SK-N-SH treated with all-trans-retinoic acid at 6 μM for 48 hours (cell line): ENCODE data around the gene CSRP2.

Experiments
- ATAC-seq: fragments of 200-7000 bp; cut with Tn5 transposase; 3 replicates; pipeline ENCODE4 v1.9.1; 2020; ENCODE audit warnings: mild to moderate bottlenecking, moderate library complexity
- ARNTL ChIP-seq: fragments of 450-650 bp; formaldehyde crosslinking; IDR thresholded peaks from 2 replicates; pipeline ENCODE4 v1.5.0; 2020; ENCODE audit warnings: low read depth, mild to moderate bottlenecking, moderate library complexity, borderline replicate concordance
- BACH2 ChIP-seq: fragments of 250-450 bp; sonication (Bioruptor Pico); IDR thresholded peaks from 2 replicates; pipeline ENCODE4 v1.9.0; 2021; ENCODE audit warnings: mild to moderate bottlenecking, borderline replicate concordance
- CREB5 ChIP-seq: fragments of 250-450 bp; sonication (Bioruptor Pico); IDR thresholded peaks from 2 replicates; pipeline ENCODE4 v1.5.1; 2020; ENCODE audit warnings: low read depth, mild to moderate bottlenecking, moderate library complexity
- CSDC2 ChIP-seq: fragments of 250-450 bp; sonication (Bioruptor Pico); IDR thresholded peaks from 2 replicates; pipeline ENCODE4 v1.5.0; 2020; ENCODE audit warnings: mild to moderate bottlenecking, moderate library complexity
- ESRRG ChIP-seq: fragments of 250-450 bp; sonication (Bioruptor Pico); IDR thresholded peaks from 2 replicates; pipeline ENCODE4 v1.6.1; 2021; ENCODE audit warnings: mild to moderate bottlenecking
- GLIS3 ChIP-seq: fragments of 250-450 bp; sonication (Bioruptor Pico); IDR thresholded peaks from 2 replicates; pipeline ENCODE4 v1.5.0; 2020; ENCODE audit warnings: mild to moderate bottlenecking, moderate library complexity
- ISL1 ChIP-seq: fragments of 250-450 bp; sonication (Bioruptor Pico); IDR thresholded peaks from 2 replicates; pipeline ENCODE4 v2.1.2; 2022; ENCODE audit warnings: mild to moderate bottlenecking, moderate library complexity
- OSR1 ChIP-seq: fragments of 250-450 bp; sonication (Bioruptor Pico); IDR thresholded peaks from 2 replicates; pipeline ENCODE4 v1.8.0; 2022; ENCODE audit warnings: moderate library complexity, mild to moderate bottlenecking, inconsistent platforms
- PATZ1 ChIP-seq: fragments of 250-450 bp; sonication (Bioruptor Pico); IDR thresholded peaks from 2 replicates; pipeline ENCODE4 v1.8.0; 2020; ENCODE audit warnings: mild to moderate bottlenecking, moderate library complexity, borderline replicate concordance
- RARB ChIP-seq: fragments of 250-450 bp; sonication (Bioruptor Pico); IDR thresholded peaks from 2 replicates; pipeline ENCODE4 v1.8.0; 2021; ENCODE audit warnings: mild to moderate bottlenecking, moderate library complexity
- SNAI2 ChIP-seq: fragments of 250-450 bp; sonication (Bioruptor Pico); IDR thresholded peaks from 2 replicates; pipeline ENCODE4 v1.5.0; 2020; ENCODE audit warnings: mild to moderate bottlenecking, moderate library complexity
- TCF4 ChIP-seq: fragments of 250-450 bp; sonication (Bioruptor Pico); IDR thresholded peaks from 2 replicates; pipeline ENCODE4 v1.8.0; 2021; ENCODE audit warnings: mild to moderate bottlenecking, moderate library complexity, borderline replicate concordance
- ZC3H10 ChIP-seq: fragments of 250-450 bp; sonication (Bioruptor Pico); IDR thresholded peaks from 2 replicates; pipeline ENCODE4 v1.5.1; 2021; ENCODE audit warnings: mild to moderate bottlenecking, moderate library complexity
- ZFP3 ChIP-seq: fragments of 250-450 bp; sonication (Bioruptor Pico); IDR thresholded peaks from 2 replicates; pipeline ENCODE4 v1.5.0; 2020; ENCODE audit warnings: mild to moderate bottlenecking, moderate library complexity
- ZFP30 ChIP-seq: fragments of 450-650 bp; formaldehyde crosslinking; IDR thresholded peaks from 2 replicates; pipeline ENCODE4 v1.5.0; 2022; ENCODE audit warnings: mild to moderate bottlenecking, moderate library complexity
- ZNF70 ChIP-seq: fragments of 450-650 bp; formaldehyde crosslinking; IDR thresholded peaks from 2 replicates; pipeline ENCODE4 v1.5.0; 2020; ENCODE audit warnings: mild to moderate bottlenecking, moderate library complexity
- ZNF8 ChIP-seq: fragments of 450-650 bp; formaldehyde crosslinking; IDR thresholded peaks from 2 replicates; pipeline ENCODE4 v1.5.0; 2020; ENCODE audit warnings: mild to moderate bottlenecking, moderate library complexity
- TF ChIP-seq, protein P1 (sequence below): fragments of 250-450 bp; sonication (Bioruptor Pico); IDR thresholded peaks from 2 replicates; pipeline ENCODE4 v1.5.0; 2020; ENCODE audit warnings: mild to moderate bottlenecking, moderate library complexity
- TF ChIP-seq, protein P2 (sequence below): fragments of 250-450 bp; sonication (Bioruptor Pico); IDR thresholded peaks from 2 replicates; pipeline ENCODE4 v1.5.1; 2021; ENCODE audit warnings: mild to moderate bottlenecking, moderate library complexity

The CSRP2 gene

GRCh38 chr12:76863837-76864236, 15.0 kb downstream of the CSRP2 start:
- TF ChIP-seq ZNF70 (CRISPR knock-in tag) (no peak), ZNF8 (CRISPR knock-in tag) (no peak), BACH2 (CRISPR knock-in tag) (no peak), OSR1 (CRISPR knock-in tag) (no peak)
- TF ChIP-seq, protein P1, sequence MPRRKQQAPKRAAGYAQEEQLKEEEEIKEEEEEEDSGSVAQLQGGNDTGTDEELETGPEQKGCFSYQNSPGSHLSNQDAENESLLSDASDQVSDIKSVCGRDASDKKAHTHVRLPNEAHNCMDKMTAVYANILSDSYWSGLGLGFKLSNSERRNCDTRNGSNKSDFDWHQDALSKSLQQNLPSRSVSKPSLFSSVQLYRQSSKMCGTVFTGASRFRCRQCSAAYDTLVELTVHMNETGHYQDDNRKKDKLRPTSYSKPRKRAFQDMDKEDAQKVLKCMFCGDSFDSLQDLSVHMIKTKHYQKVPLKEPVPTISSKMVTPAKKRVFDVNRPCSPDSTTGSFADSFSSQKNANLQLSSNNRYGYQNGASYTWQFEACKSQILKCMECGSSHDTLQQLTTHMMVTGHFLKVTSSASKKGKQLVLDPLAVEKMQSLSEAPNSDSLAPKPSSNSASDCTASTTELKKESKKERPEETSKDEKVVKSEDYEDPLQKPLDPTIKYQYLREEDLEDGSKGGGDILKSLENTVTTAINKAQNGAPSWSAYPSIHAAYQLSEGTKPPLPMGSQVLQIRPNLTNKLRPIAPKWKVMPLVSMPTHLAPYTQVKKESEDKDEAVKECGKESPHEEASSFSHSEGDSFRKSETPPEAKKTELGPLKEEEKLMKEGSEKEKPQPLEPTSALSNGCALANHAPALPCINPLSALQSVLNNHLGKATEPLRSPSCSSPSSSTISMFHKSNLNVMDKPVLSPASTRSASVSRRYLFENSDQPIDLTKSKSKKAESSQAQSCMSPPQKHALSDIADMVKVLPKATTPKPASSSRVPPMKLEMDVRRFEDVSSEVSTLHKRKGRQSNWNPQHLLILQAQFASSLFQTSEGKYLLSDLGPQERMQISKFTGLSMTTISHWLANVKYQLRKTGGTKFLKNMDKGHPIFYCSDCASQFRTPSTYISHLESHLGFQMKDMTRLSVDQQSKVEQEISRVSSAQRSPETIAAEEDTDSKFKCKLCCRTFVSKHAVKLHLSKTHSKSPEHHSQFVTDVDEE (CRISPR knock-in tag), result no peak
- ATAC-seq, result peak; percentile 33

DNA sequence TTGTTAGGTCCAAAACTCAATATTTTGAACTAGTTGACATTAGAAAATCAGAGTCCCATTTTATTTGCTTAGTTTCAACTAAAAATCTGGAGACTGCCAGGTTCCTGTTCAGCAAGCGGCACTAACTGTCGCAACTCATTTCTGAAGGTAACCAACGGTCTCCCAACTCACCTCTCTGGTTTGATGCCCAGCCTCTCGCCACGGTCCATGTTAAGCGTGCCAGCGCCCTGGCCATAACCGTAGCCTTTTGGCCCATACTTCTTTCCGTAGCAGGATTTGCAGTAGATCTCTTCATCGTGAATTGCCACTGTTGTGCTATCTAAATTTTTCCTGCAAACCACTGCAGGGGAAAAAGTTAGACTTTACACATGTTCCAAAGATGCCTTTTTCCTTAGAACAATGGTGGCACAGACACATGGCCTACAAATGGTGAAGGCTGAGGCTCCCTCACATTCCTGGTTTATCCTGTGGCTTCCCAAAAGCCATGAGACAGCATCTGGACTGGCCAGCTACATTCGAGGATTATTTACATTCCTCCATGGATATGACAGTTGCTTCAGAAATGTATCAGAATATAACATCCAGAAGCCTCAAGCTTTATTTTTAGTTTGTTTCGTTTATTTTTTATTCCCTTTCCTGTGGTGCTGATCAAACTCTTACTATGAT, 15.7 kb downstream of the CSRP2 start:
- peak; percentile 55 for ATAC-seq
- TF ChIP-seq TCF4 (CRISPR knock-in tag) (no peak), ARNTL (CRISPR knock-in tag) (no peak), ZFP30 (CRISPR knock-in tag) (no peak), ESRRG (CRISPR knock-in tag) (no peak), PATZ1 (no peak), SNAI2 (CRISPR knock-in tag) (no peak), GLIS3 (CRISPR knock-in tag) (no peak), CSDC2 (CRISPR knock-in tag) (no peak), ZNF8 (CRISPR knock-in tag) (no peak)
- TF ChIP-seq, protein P2, sequence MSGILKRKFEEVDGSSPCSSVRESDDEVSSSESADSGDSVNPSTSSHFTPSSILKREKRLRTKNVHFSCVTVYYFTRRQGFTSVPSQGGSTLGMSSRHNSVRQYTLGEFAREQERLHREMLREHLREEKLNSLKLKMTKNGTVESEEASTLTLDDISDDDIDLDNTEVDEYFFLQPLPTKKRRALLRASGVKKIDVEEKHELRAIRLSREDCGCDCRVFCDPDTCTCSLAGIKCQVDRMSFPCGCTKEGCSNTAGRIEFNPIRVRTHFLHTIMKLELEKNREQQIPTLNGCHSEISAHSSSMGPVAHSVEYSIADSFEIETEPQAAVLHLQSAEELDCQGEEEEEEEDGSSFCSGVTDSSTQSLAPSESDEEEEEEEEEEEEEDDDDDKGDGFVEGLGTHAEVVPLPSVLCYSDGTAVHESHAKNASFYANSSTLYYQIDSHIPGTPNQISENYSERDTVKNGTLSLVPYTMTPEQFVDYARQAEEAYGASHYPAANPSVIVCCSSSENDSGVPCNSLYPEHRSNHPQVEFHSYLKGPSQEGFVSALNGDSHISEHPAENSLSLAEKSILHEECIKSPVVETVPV (CRISPR knock-in tag), result no peak
- TF ChIP-seq, protein P1 (CRISPR knock-in tag), result no peak

DNA sequence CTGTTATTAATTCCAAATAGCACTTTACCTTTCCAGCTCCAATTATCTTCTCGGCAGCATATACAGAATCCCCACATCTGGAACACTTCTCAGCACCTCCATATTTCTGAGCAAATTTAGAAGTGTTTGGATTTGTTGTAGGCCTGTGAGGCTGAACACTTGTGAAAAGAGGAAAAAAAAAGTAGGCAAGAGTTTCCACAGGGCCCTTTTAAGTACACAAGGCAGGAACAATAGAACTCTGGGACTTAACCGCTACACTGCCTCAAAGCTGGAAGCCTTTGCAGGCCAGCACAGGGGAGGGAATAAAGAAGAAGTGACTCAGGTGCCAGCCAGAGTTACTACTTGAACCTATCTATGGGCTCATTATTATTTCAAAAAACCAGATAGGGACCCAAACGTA, 18.6 kb downstream of the CSRP2 start:
- no peak for TF ChIP-seq ZNF70 (CRISPR knock-in tag)
- TF ChIP-seq SNAI2 (CRISPR knock-in tag), result no peak
- TF ChIP-seq BACH2 (CRISPR knock-in tag), result no peak
- no peak for TF ChIP-seq OSR1 (CRISPR knock-in tag)
- no peak for TF ChIP-seq ZC3H10
- ATAC-seq, result no peak

GRCh38 chr12:76859611-76860010, 19.2 kb downstream of the CSRP2 start:
- no peak for ATAC-seq
- TF ChIP-seq CSDC2 (CRISPR knock-in tag) (no peak), ESRRG (CRISPR knock-in tag) (no peak), OSR1 (CRISPR knock-in tag) (no peak), PATZ1 (no peak), BACH2 (CRISPR knock-in tag) (no peak), ISL1 (CRISPR knock-in tag) (no peak), TCF4 (CRISPR knock-in tag) (no peak), ZC3H10 (no peak), RARB (no peak), SNAI2 (CRISPR knock-in tag) (no peak), CREB5 (no peak), ZFP3 (no peak), ZFP30 (CRISPR knock-in tag) (no peak), ZNF8 (CRISPR knock-in tag) (no peak)
- TF ChIP-seq, protein P1 (CRISPR knock-in tag), result no peak
